Esophagus squamous epithelium (tissue), 4 donors: ENCODE measurements around the gene ADAMTS15.

Source experiments
- POLR2A ChIP-seq, 4 donors: fragments of 450-650 bp; IDR thresholded peaks; one replicate each; pipeline ENCODE4 v1.6.1; 2017; ENCODE audit warnings: antibody characterized with exemption in 4 of 4, mild to moderate bottlenecking in 4 of 4, moderate library complexity in 3 of 4
- TF ChIP-seq, protein P1 (sequence below), 6 experiments: fragments of 450-650 bp in 4 of 6; fragments of 200-600 bp in 2 of 6; sonication (generic) in 2 of 6; IDR thresholded peaks; one replicate each; pipeline ENCODE4 v1.5.1; 2016 to 2019; ENCODE audit warnings: antibody characterized with exemption in 6 of 6, mild to moderate bottlenecking in 4 of 6, moderate library complexity in 4 of 6

GRCh38 chr11:130458410-130458729 lies 9.9 kb downstream of the ADAMTS15 start:
- TF ChIP-seq, protein P1, sequence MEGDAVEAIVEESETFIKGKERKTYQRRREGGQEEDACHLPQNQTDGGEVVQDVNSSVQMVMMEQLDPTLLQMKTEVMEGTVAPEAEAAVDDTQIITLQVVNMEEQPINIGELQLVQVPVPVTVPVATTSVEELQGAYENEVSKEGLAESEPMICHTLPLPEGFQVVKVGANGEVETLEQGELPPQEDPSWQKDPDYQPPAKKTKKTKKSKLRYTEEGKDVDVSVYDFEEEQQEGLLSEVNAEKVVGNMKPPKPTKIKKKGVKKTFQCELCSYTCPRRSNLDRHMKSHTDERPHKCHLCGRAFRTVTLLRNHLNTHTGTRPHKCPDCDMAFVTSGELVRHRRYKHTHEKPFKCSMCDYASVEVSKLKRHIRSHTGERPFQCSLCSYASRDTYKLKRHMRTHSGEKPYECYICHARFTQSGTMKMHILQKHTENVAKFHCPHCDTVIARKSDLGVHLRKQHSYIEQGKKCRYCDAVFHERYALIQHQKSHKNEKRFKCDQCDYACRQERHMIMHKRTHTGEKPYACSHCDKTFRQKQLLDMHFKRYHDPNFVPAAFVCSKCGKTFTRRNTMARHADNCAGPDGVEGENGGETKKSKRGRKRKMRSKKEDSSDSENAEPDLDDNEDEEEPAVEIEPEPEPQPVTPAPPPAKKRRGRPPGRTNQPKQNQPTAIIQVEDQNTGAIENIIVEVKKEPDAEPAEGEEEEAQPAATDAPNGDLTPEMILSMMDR (IDR thresholded peaks at IDR 0.05): no peak
- no peak for TF ChIP-seq POLR2A (IDR thresholded peaks at IDR 0.05)
